ENCODE results near the gene PHKA2.
"Not testable (repeated sequence)": the region's sequence is repeated elsewhere in the genome, so short reads cannot be mapped to it uniquely, and the experiment has no call there.

Gene PHKA2

DNA sequence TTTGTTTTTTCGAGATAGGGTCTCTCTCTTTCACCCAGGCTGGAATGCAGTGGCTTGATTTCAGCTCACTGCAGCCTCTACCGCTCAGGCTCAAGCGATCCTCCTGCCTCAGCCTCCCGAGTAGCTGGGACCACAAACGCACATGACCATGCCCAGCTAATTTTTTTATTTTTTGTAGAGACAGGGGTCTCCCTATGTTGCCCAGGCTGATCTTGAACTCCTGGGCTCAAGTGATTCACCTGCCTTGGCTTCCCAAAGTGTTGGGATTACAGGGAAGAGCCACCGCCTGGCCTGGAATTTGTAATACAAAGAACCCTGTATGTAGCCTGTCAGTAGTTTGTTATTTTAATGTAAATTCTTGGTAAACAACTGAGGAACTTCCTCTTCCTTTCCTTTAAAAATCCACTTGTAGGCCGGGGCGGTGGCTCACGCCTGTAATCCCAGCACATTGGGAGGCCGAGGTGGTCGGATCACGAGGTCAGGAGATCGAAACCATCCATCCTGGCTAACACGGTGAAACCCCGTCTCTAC, 119.5 kb downstream of the PHKA2 start:
- no peak for DNase-seq

DNA sequence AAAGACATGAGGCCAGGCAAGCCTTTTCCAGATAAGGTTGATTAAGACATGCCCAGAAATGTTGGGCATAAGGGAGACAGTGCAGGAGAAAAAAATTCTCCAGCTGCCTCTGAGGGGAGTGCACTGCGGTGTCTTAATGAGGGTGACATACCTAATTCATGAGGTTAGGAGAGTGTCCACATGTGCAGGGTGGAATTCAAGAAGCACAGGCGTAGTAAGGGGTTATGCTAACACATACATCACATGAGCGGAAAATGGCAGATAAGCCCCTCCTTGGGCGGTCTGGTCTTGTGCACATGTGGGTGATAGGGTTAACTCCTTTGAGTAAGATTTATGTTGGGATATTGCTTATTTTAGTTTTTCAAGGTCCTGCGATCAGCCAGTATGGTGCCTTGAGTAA, 122.4 kb downstream of the PHKA2 start:
- DNase-seq, result no peak

DNA sequence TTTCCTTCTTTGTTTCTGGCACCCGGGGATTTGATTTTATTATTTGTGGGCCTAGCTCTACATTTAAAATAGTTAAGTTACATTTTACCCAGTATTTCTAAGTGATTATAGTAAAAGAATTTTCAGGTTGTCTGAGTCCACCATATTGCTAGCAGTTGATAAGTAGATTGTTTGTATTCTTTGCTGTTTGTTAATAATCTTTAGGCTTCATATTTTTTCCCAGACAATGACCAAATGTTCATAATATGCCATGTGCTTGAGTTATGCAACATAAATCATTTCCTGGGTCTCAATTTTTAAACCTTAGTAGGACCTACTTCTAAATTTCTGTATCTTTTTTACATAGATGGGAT, 127.3 kb downstream of the PHKA2 start:
- no peak for DNase-seq

DNA sequence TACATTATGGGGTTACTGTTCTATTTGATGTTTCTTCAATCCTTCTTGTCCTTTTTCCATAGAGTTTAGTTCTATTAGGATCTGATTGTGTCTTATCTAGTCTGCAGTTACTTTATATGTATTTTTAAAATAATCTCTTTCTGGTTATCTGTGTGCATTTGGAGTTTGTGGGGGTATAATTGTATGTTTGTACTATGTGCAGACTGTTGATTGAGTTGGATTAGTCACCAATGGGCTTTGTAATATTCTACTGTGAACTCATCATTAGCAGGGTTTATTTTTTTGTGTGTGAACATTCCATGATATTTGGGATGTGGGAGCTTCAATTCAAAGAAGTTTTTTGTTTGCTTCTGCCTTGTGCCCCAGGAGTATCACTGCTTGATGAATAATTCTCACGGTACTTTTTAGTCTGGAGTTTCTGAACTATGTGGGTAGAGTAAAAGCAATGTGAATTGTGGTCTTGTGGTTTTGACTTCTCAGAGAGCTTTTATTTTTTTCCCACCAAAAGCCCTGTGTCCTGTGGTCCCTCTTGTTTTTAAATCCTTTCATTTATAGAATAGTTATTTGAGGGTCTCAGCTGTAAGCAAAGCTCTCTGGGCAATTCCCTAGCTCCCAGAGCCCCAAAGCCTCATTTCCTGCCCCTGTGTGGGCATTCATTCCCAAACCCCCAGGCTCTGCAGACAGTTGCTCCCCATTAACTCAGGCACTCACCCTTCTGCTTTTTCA, 127.8 kb downstream of the PHKA2 start:
- no peak for DNase-seq

DNA sequence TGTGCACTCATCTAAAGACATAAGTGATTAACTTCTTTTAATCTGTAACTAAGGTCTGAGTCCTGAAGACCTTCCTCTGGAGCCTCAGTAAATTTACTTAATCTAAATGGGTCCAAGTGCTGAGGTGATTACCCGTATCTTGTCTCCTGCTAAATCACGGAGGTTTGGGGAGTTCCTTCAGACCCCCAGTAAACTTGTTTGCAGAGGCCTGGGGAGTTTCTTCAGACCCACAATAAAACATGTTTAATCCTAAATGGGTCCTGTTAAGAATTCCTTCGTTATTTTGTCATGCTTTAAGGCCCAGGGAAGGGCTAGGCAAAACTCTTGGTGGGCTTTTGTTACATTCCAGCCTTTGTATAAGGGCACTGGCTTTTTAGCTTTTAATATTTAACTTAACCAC, 136.0 kb downstream of the PHKA2 start:
- DNase-seq, result not testable (repeated sequence)
